OCI-LY1 (cell line): ENCODE data around the gene ZNF256.

Source experiments
- H2AFZ ChIP-seq: fragments of 200-600 bp; sonication (generic), shearing (Covaris generic); 2 replicates; pipeline ENCODE4 v1.6.0; 2014; ENCODE audit warnings: antibody characterized with exemption, mild to moderate bottlenecking, low read length
- H3F3A ChIP-seq: fragments of 200-600 bp; sonication (generic), shearing (Covaris generic); 2 replicates; pipeline ENCODE4 v1.6.0; 2014; ENCODE audit warnings: mild to moderate bottlenecking, antibody characterized with exemption, low read length, moderate library complexity; ENCODE audit not compliant: insufficient read depth
- H3K27ac ChIP-seq: fragments of 200-600 bp; sonication (generic); 2 replicates; pipeline ENCODE4 v1.5.1; 2014; ENCODE audit warnings: low read length, mixed run types, mild to moderate bottlenecking, low read depth; ENCODE audit not compliant: poor library complexity, severe bottlenecking
- H3K27me3 ChIP-seq: fragments of 200-600 bp; sonication (generic); 2 replicates; pipeline ENCODE4 v1.6.0; 2014; ENCODE audit warnings: antibody characterized with exemption, mild to moderate bottlenecking, low read length, moderate library complexity; ENCODE audit not compliant: insufficient read depth
- H3K36me3 ChIP-seq: fragments of 200-600 bp; sonication (generic); 2 replicates; pipeline ENCODE4 v1.6.1; 2014; ENCODE audit warnings: mild to moderate bottlenecking, antibody characterized with exemption, low read length, moderate library complexity, mixed read lengths; ENCODE audit not compliant: insufficient read depth
- H3K4me1 ChIP-seq: fragments of 200-600 bp; sonication (generic); 2 replicates; pipeline ENCODE4 v1.5.1; 2014; ENCODE audit warnings: mild to moderate bottlenecking, low read length, moderate library complexity; ENCODE audit not compliant: insufficient read depth, severe bottlenecking
- H3K4me2 ChIP-seq: fragments of 200-600 bp; sonication (generic), shearing (Covaris generic); 2 replicates; pipeline ENCODE4 v1.6.1; 2014; ENCODE audit warnings: low read length
- H3K4me3 ChIP-seq: fragments of 200-600 bp; sonication (generic); 2 replicates; pipeline ENCODE4 v1.5.1; 2014; ENCODE audit warnings: low read length, low read depth, mild to moderate bottlenecking, mixed read lengths; ENCODE audit not compliant: poor library complexity, severe bottlenecking
- H3K79me2 ChIP-seq: fragments of 200-600 bp; shearing (Covaris generic); 2 replicates; pipeline ENCODE4 v1.6.1; 2016; ENCODE audit warnings: mixed run types, low read length, mixed read lengths; ENCODE audit not compliant: insufficient read depth
- H3K9ac ChIP-seq: fragments of 200-600 bp; sonication (generic), shearing (Covaris generic); 2 replicates; pipeline ENCODE4 v1.6.1; 2014; ENCODE audit warnings: mild to moderate bottlenecking, low read length, mixed read lengths
- H3K9me2 ChIP-seq: fragments of 200-600 bp; sonication (generic), shearing (Covaris generic); 2 replicates; pipeline ENCODE4 v1.6.1; 2014; ENCODE audit warnings: low read depth, mild to moderate bottlenecking, low read length, mixed read lengths
- H3K9me3 ChIP-seq: fragments of 200-600 bp; shearing (Covaris generic); 2 replicates; pipeline ENCODE4 v1.6.1; 2014; ENCODE audit warnings: low read length, mixed read lengths
- H4K20me1 ChIP-seq: fragments of 200-600 bp; sonication (generic), shearing (Covaris generic); 2 replicates; pipeline ENCODE4 v1.6.0; 2016; ENCODE audit warnings: mild to moderate bottlenecking, low read length; ENCODE audit not compliant: insufficient read depth
- CTCF ChIP-seq: fragments of 200-600 bp; sonication (generic), shearing (Covaris generic); IDR thresholded peaks from 2 replicates; pipeline ENCODE4 v1.5.1; 2017; ENCODE audit warnings: mild to moderate bottlenecking, antibody characterized with exemption, low read length, moderate library complexity, mixed read lengths
- EZH2 ChIP-seq: fragments of 200-600 bp; sonication (generic), shearing (Covaris generic); IDR thresholded peaks from 2 replicates; pipeline ENCODE4 v1.8.0; 2017; ENCODE audit warnings: borderline replicate concordance, mixed run types, mild to moderate bottlenecking, antibody characterized with exemption, low read length, moderate library complexity, mixed read lengths

Gene ZNF256

GRCh38 chr19:57905258-57905657 lies 42.2 kb downstream of the ZNF256 start:
- H3K4me3 ChIP-seq: no peak overlapping the region
- no peak overlapping the region for H3K27ac ChIP-seq
- H3K9me2 ChIP-seq: no peaks in the 10 kb centered on the region
- H3F3A ChIP-seq: no peaks in the 10 kb centered on the region
- H3K4me1 ChIP-seq: no peaks in the 10 kb centered on the region
- H3K9ac ChIP-seq: no peak overlapping the region
- H4K20me1 ChIP-seq: no peaks in the 10 kb centered on the region
- no peaks in the 10 kb centered on the region for H3K79me2 ChIP-seq
- TF ChIP-seq CTCF: no peak
- no peak for TF ChIP-seq EZH2
- no peak overlapping the region for H2AFZ ChIP-seq
- H3K4me2 ChIP-seq: no peak overlapping the region
- no peaks in the 10 kb centered on the region for H3K27me3 ChIP-seq
- H3K36me3 ChIP-seq: peaks cover 46% of the 10 kb centered on the region
- 0 out of 2 replicates have a peak, but pooled peaks cover 4% of the 10 kb centered on the region for H3K9me3 ChIP-seq

GRCh38 chr19:57903618-57904184 lies 43.8 kb downstream of the ZNF256 start:
- Histone ChIP-seq H3K36me3 (peaks cover 35% of the 10 kb centered on the region), H3K27ac (no peak overlapping the region), H3F3A (no peaks in the 10 kb centered on the region), H3K9me3 (0 out of 2 replicates have a peak, but pooled peaks cover 4% of the 10 kb centered on the region), H4K20me1 (no peaks in the 10 kb centered on the region), H3K27me3 (no peaks in the 10 kb centered on the region), H3K4me1 (no peaks in the 10 kb centered on the region), H2AFZ (no peak overlapping the region), H3K9ac (no peak overlapping the region), H3K79me2 (no peaks in the 10 kb centered on the region), H3K4me2 (no peak overlapping the region), H3K9me2 (no peaks in the 10 kb centered on the region), H3K4me3 (no peak overlapping the region)
- TF ChIP-seq EZH2 (no peak), CTCF (no peak; the same call in 1 of the 2 replicates)

DNA sequence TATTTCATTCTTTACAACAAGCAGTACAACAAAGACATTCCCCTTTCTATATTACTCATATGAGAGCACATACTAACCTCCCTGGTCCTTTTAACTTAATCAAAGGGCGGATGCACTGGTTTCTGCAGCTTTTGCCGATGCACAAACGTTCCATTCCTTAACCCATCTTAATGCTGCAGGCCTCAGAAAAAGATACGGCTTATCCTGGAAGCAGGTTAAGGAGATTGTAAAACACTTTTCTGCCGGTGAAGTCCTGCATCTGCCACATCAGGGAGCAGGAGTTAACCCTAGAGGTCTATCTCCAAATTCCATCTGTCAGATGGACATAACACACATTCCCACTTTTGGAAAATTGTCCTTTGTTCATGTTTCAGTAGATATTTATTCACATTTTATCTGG lies 47.2 kb downstream of the ZNF256 start:
- Histone ChIP-seq H3K36me3 (peaks cover 16% of the 10 kb centered on the region), H3K4me1 (no peaks in the 10 kb centered on the region), H3K79me2 (no peaks in the 10 kb centered on the region), H3K9me3 (no peaks in the 10 kb centered on the region), H4K20me1 (no peaks in the 10 kb centered on the region), H3K27ac (no peak overlapping the region), H3K4me2 (no peak overlapping the region), H3F3A (no peaks in the 10 kb centered on the region), H2AFZ (no peak overlapping the region), H3K9ac (no peak overlapping the region), H3K9me2 (no peaks in the 10 kb centered on the region), H3K27me3 (no peaks in the 10 kb centered on the region), H3K4me3 (no peak overlapping the region)
- no peak for TF ChIP-seq CTCF
- TF ChIP-seq EZH2: no peak
